ENCODE measurements around the gene FAM111B.

The FAM111B gene

GRCh38 chr11:59154610-59155009 lies 47.6 kb downstream of the FAM111B start:
- no peak for DNase-seq
- TF ChIP-seq CTCF (IDR thresholded peaks at IDR 0.05), result no peak
- Mint-ChIP-seq H3K27ac (no peak overlapping the region), H3K9me3 (no peaks in the 10 kb centered on the region), H3K36me3 (ENCODE audit: low read depth) (no peaks in the 10 kb centered on the region), H3K4me3 (no peak overlapping the region), H3K27me3 (ENCODE audit: low read depth, poor library complexity) (peaks cover 4% of the 10 kb centered on the region), H3K4me1 (no peaks in the 10 kb centered on the region)

- Mint-ChIP-seq H3K36me3 (ENCODE audit: low read depth) (no peaks in the 10 kb centered on the region), H3K27ac (no peak overlapping the region), H3K4me1 (no peaks in the 10 kb centered on the region), H3K9me3 (peaks cover 5% of the 10 kb centered on the region), H3K4me3 (no peak overlapping the region), H3K27me3 (ENCODE audit: low read depth, poor library complexity) (peaks cover 15% of the 10 kb centered on the region)
- no peak for DNase-seq
- TF ChIP-seq CTCF (IDR thresholded peaks at IDR 0.05), result no peak
Observed at GRCh38 chr11:59157433-59157832, 50.4 kb downstream of the FAM111B start.

GRCh38 chr11:59158206-59159068 lies 51.4 kb downstream of the FAM111B start:
- Mint-ChIP-seq H3K4me3 (no peak overlapping the region), H3K4me1 (no peaks in the 10 kb centered on the region), H3K27ac (no peak overlapping the region), H3K27me3 (ENCODE audit: low read depth, poor library complexity) (peaks cover 21% of the 10 kb centered on the region), H3K9me3 (peaks cover 5% of the 10 kb centered on the region), H3K36me3 (ENCODE audit: low read depth) (no peaks in the 10 kb centered on the region)
- peak; percentile 80 for TF ChIP-seq CTCF (IDR thresholded peaks at IDR 0.05)
- DNase-seq, result peak; percentile 58

- Mint-ChIP-seq H3K9me3 (peaks cover 5% of the 10 kb centered on the region), H3K27me3 (ENCODE audit: low read depth, poor library complexity) (peaks cover 36% of the 10 kb centered on the region), H3K4me3 (no peak overlapping the region), H3K36me3 (ENCODE audit: low read depth) (no peaks in the 10 kb centered on the region), H3K27ac (no peak overlapping the region), H3K4me1 (no peaks in the 10 kb centered on the region)
- TF ChIP-seq CTCF (IDR thresholded peaks at IDR 0.05), result no peak
- no peak for DNase-seq
Observed at GRCh38 chr11:59164028-59164427, 57.0 kb downstream of the FAM111B start.

GRCh38 chr11:59171508-59172322 lies 64.7 kb downstream of the FAM111B start, which contains the start of gene DTX4:
DTX4 (plus strand) TSS chr11:59172132; CDS start chr11:59172596, 464 bp downstream.
- H3K4me3 Mint-ChIP-seq, result peak within 1 kb of the TSS; percentile 94
- H3K27me3 Mint-ChIP-seq (ENCODE audit: low read depth, poor library complexity), result peaks cover 10% of the 10 kb centered on the region
- H3K27ac Mint-ChIP-seq, result no peak within 1 kb of the TSS
- TF ChIP-seq CTCF (IDR thresholded peaks at IDR 0.05), result peak; percentile 81
- peaks cover 34% of the 10 kb centered on the region for H3K4me1 Mint-ChIP-seq
- H3K36me3 Mint-ChIP-seq (ENCODE audit: low read depth), result no peaks in the 10 kb centered on the region
- H3K9me3 Mint-ChIP-seq, result no peaks in the 10 kb centered on the region
- peak; percentile 97 for DNase-seq

Measured in nephron progenitor cell (in vitro differentiated cells).